Embryonic facial prominence (tissue), 1 donor: ENCODE data around the gene LAMP2.
A peak's percentile ranks its signal among the peaks of the same experiment; 100 is the strongest.
"Not testable (repeated sequence)": the region's sequence is repeated elsewhere in the genome, so short reads cannot be mapped to it uniquely, and the experiment has no call there.

ENCODE experiments used
- DNase-seq: peaks from one replicate; pipeline ENCODE4 v3.0.0-alpha.2; 2016; ENCODE audit errors: extremely low spot score

Gene LAMP2

GRCh38 chrX:120468825-120469525 lies at the start of gene LAMP2:
Gene LAMP2 (minus strand): TSS chrX:120469296. CDS start chrX:120469169, 127 bp downstream.
- DNase-seq, result peak; percentile 63

GRCh38 chrX:120517936-120518335 lies 48.8 kb upstream of the LAMP2 start:
- DNase-seq, result no peak

- DNase-seq, result no peak
These were observed 45.1 kb upstream of the LAMP2 start for GRCh38 chrX:120514236-120514635.

- DNase-seq, result no peak
These were observed 43.5 kb upstream of the LAMP2 start for GRCh38 chrX:120512627-120513026.

- DNase-seq, result no peak
These were observed 43.1 kb upstream of the LAMP2 start for GRCh38 chrX:120512222-120512621.

GRCh38 chrX:120504569-120504968 lies 35.5 kb upstream of the LAMP2 start:
- DNase-seq, result no peak

GRCh38 chrX:120499301-120500072 lies 30.4 kb upstream of the LAMP2 start:
- no peak for DNase-seq

GRCh38 chrX:120490119-120490518 lies 21.0 kb upstream of the LAMP2 start:
- not testable (repeated sequence) for DNase-seq

GRCh38 chrX:120486786-120487185 lies 17.7 kb upstream of the LAMP2 start:
- no peak for DNase-seq

GRCh38 chrX:120485638-120486520 lies 16.8 kb upstream of the LAMP2 start:
- DNase-seq, result peak; percentile 52

GRCh38 chrX:120485315-120485637 lies 16.2 kb upstream of the LAMP2 start:
- no peak for DNase-seq

- no peak for DNase-seq
These were observed 8.4 kb upstream of the LAMP2 start for GRCh38 chrX:120477453-120477852.

- DNase-seq, result no peak
These were observed 7.6 kb upstream of the LAMP2 start for GRCh38 chrX:120476714-120477113.

- DNase-seq, result not testable (repeated sequence)
These were observed 6.4 kb upstream of the LAMP2 start for GRCh38 chrX:120475447-120475846.

- no peak for DNase-seq
These were observed 5.0 kb upstream of the LAMP2 start for GRCh38 chrX:120474085-120474484.

GRCh38 chrX:120469657-120470056 lies 561 bp upstream of the LAMP2 start:
- not testable (repeated sequence) for DNase-seq

- DNase-seq, result no peak
These were observed 644 bp downstream of the LAMP2 start for GRCh38 chrX:120468479-120468824.

GRCh38 chrX:120468071-120468470 lies 1.0 kb downstream of the LAMP2 start:
- no peak for DNase-seq

- no peak for DNase-seq
These were observed 4.7 kb downstream of the LAMP2 start for GRCh38 chrX:120464411-120464810.

GRCh38 chrX:120463241-120463640 lies 5.9 kb downstream of the LAMP2 start:
- DNase-seq, result no peak

GRCh38 chrX:120462370-120462769 lies 6.7 kb downstream of the LAMP2 start:
- no peak for DNase-seq

- DNase-seq, result no peak
These were observed 9.8 kb downstream of the LAMP2 start for GRCh38 chrX:120459309-120459708.
